Right lobe of liver (tissue), 6 donors: ENCODE data around the gene EOMES. TPM values are rescaled to one million over a fixed set of nuclear protein-coding genes. Genes with fewer than 3 reads are reported as not detected.
A peak's percentile ranks its signal among the peaks of the same experiment; 100 is the strongest.

Source experiments
- ATAC-seq, 4 donors: fragments of 200-7000 bp; cut with Tn5 transposase; one replicate each; pipeline ENCODE4 v1.9.1; 2020; ENCODE audit warnings: mild to moderate bottlenecking in 4 of 4, moderate library complexity in 4 of 4
- DNase-seq, 3 donors: peaks; one replicate each; pipeline ENCODE4 v3.0.0-alpha.2; 2020
- H3K27ac ChIP-seq, 3 donors: fragments of 200-600 bp; one replicate each; pipeline ENCODE4 v1.8.0; 2022
- H3K27me3 ChIP-seq, 2 donors: fragments of 200-600 bp; one replicate each; pipeline ENCODE4 v1.8.0; 2022
- H3K36me3 ChIP-seq, 4 donors: fragments of 200-600 bp; sonication (generic) in 1 of 4; one replicate each; pipeline versions ENCODE4 v1.5.1 to v1.8.0; 2017 to 2022; ENCODE audit warnings: control low read depth in 1 of 4
- H3K4me1 ChIP-seq, 4 donors: fragments of 200-600 bp; sonication (generic) in 1 of 4; one replicate each; pipeline versions ENCODE4 v1.5.1 to v1.8.0; 2017 to 2022; ENCODE audit warnings: control low read depth in 1 of 4
- H3K4me3 ChIP-seq, 3 donors: fragments of 200-600 bp; one replicate each; pipeline ENCODE4 v1.8.0; 2022
- H3K9me3 ChIP-seq, 4 donors: fragments of 200-600 bp; sonication (generic) in 1 of 4; one replicate each; pipeline versions ENCODE4 v1.5.1 to v1.8.0; 2017 to 2022; ENCODE audit warnings: control low read depth in 1 of 4
- CTCF ChIP-seq, 4 donors: fragments of 200-600 bp in 3 of 4; fragments of 450-650 bp in 1 of 4; IDR thresholded peaks; one replicate each; pipeline versions ENCODE4 v1.5.1 to v1.8.0; 2016 to 2022; ENCODE audit warnings: antibody characterized with exemption in 4 of 4, mild to moderate bottlenecking in 2 of 4
- POLR2A ChIP-seq: fragments of 450-650 bp; IDR thresholded peaks from one replicate; pipeline ENCODE4 v1.6.1; 2017; ENCODE audit warnings: antibody characterized with exemption, mild to moderate bottlenecking
- WGBS: methylation state at CpG from one replicate; pipeline ENCODE4 v1.1.6; 2018; ENCODE audit warnings: low coverage, low lambda C conversion rate; ENCODE audit not compliant: insufficient coverage; ENCODE audit errors: missing lambda C conversion rate; 5-methylcytosine and 5-hydroxymethylcytosine counted together
- intact Hi-C, 2 donors: fragments of 100-400 bp; cut with DNase I; formaldehyde crosslinking; loops; one replicate each; pipeline versions ENCODE4 v1.11.2 to v1.14.1; 2022
- total RNA-seq, 6 experiments: library from RNA; depleted of rRNA in 2 of 6; stranded (reverse); fragments of >200 nt in 2 of 6; fragmentation: NEBNext Ultra II Directional in 3 of 6; extraction: Animal tissue kit (Norgen Biotek cat#: 25700) in 3 of 6; gene quantifications; one replicate each; pipeline versions ENCODE4 v1.1.0 to v1.2.4, GENCODE V29; 2016 to 2023
- donor health status: DM: no; HTN: yes; CAD: no.
- donor health status: DM: no; HTN: no; CAD: no.
- donor health status: DM: no; HTN: no; CAD: no.
- donor health status: DM: no; HTN: yes; CAD: no.
- donor health status: DM: no; HTN: yes; CAD: no.

The EOMES gene
- total RNA-seq, 6 experiments from 2014 or later = 0.11 to 1.0 (median 0.33) TPM

GRCh38 chr3:27695636-27696035, 26.5 kb downstream of the EOMES start:
- H3K4me1 ChIP-seq = no peaks in the 10 kb centered on the region
- DNase-seq (no peak), ATAC-seq (no peak)
- intact Hi-C loops = no loop called here
- 46% methylated on average over 2 of the region's 2 CpGs for WGBS
- no peaks in the 10 kb centered on the region for H3K27me3 ChIP-seq
- TF ChIP-seq CTCF (IDR thresholded peaks at IDR 0.05) = no peak
- TF ChIP-seq POLR2A = no peak
- H3K36me3 ChIP-seq = no peaks in the 10 kb centered on the region
- H3K9me3 ChIP-seq = no peaks in the 10 kb centered on the region
- H3K4me3 ChIP-seq = no peak overlapping the region
- H3K27ac ChIP-seq = no peak overlapping the region

GRCh38 chr3:27688053-27688452, 34.1 kb downstream of the EOMES start:
- Histone ChIP-seq H3K27me3 (no peaks in the 10 kb centered on the region), H3K4me1 (no peaks in the 10 kb centered on the region), H3K36me3 (no peaks in the 10 kb centered on the region), H3K9me3 (no peaks in the 10 kb centered on the region), H3K4me3 (no peak overlapping the region), H3K27ac (no peak overlapping the region)
- WGBS = 35% methylated on average over 2 of the region's 5 CpGs
- intact Hi-C loops = no loop called here
- ATAC-seq (peak in 2 of 4 donors; percentile 24 to 27), DNase-seq (no peak)
- TF ChIP-seq POLR2A (no peak), CTCF (IDR thresholded peaks at IDR 0.05) (no peak)

- Histone ChIP-seq H3K9me3 (no peaks in the 10 kb centered on the region), H3K4me1 (no peaks in the 10 kb centered on the region), H3K27ac (no peak overlapping the region), H3K4me3 (no peak overlapping the region), H3K27me3 (no peaks in the 10 kb centered on the region), H3K36me3 (no peaks in the 10 kb centered on the region)
- TF ChIP-seq POLR2A = no peak
- no peak for TF ChIP-seq CTCF (IDR thresholded peaks at IDR 0.05)
- 25% methylated on average over 1 of the region's 1 CpG for WGBS
- DNase-seq (no peak), ATAC-seq (no peak)
- intact Hi-C loops = no loop called here
Measured at GRCh38 chr3:27686642-27687041, 35.5 kb downstream of the EOMES start.

GRCh38 chr3:27685474-27685873, 36.6 kb downstream of the EOMES start:
- intact Hi-C loops = no loop called here
- no peak overlapping the region for H3K4me3 ChIP-seq
- 83% methylated on average over 1 of the region's 1 CpG for WGBS
- H3K27me3 ChIP-seq = no peaks in the 10 kb centered on the region
- no peaks in the 10 kb centered on the region for H3K9me3 ChIP-seq
- TF ChIP-seq CTCF (IDR thresholded peaks at IDR 0.05) = no peak
- TF ChIP-seq POLR2A = no peak
- H3K36me3 ChIP-seq = no peaks in the 10 kb centered on the region
- H3K4me1 ChIP-seq = no peaks in the 10 kb centered on the region
- ATAC-seq (no peak), DNase-seq (no peak)
- H3K27ac ChIP-seq = no peak overlapping the region

GRCh38 chr3:27684302-27684701, 37.8 kb downstream of the EOMES start:
- ATAC-seq (no peak), DNase-seq (no peak)
- TF ChIP-seq CTCF (IDR thresholded peaks at IDR 0.05) (no peak), POLR2A (no peak)
- no peak overlapping the region for H3K4me3 ChIP-seq
- no peaks in the 10 kb centered on the region for H3K9me3 ChIP-seq
- H3K27me3 ChIP-seq = no peaks in the 10 kb centered on the region
- no peaks in the 10 kb centered on the region for H3K4me1 ChIP-seq
- no peak overlapping the region for H3K27ac ChIP-seq
- intact Hi-C loops = no loop called here
- no peaks in the 10 kb centered on the region for H3K36me3 ChIP-seq
- WGBS = 100% methylated on average over 1 of the region's 2 CpGs
